Testis (tissue), 2 donors: ENCODE results near the gene TM6SF1.

Experiments
- POLR2A ChIP-seq: fragments of 450-650 bp; IDR thresholded peaks from one replicate; pipeline ENCODE4 v1.6.1; 2017; ENCODE audit warnings: antibody characterized with exemption, mild to moderate bottlenecking, moderate library complexity
- TF ChIP-seq, protein P1 (sequence below), 3 experiments: fragments of 450-650 bp in 2 of 3; fragments of 200-600 bp in 1 of 3; sonication (generic) in 1 of 3; IDR thresholded peaks; one replicate each; pipeline ENCODE4 v1.5.1; 2016 to 2019; ENCODE audit warnings: antibody characterized with exemption in 3 of 3, mild to moderate bottlenecking in 2 of 3, moderate library complexity in 1 of 3

DNA sequence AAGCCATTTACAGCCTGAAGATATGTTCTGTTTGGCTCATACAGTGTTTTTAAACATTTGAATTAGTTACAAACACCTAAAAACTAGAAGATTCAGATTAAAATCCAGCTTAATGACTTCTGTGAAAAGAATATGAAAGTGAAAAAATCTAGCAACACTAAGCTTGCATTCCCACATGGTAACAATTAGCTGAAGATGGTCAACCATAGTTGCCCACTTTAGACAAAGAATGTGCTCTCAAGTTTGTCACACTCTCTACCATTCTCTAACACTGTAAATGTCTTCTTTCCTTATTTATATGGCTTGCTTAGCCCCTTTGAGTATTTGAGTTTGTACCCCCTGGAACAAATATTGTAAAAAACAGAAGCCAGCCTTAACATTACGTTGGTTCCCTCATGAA, 67.4 kb downstream of the TM6SF1 start:
- TF ChIP-seq, protein P1, sequence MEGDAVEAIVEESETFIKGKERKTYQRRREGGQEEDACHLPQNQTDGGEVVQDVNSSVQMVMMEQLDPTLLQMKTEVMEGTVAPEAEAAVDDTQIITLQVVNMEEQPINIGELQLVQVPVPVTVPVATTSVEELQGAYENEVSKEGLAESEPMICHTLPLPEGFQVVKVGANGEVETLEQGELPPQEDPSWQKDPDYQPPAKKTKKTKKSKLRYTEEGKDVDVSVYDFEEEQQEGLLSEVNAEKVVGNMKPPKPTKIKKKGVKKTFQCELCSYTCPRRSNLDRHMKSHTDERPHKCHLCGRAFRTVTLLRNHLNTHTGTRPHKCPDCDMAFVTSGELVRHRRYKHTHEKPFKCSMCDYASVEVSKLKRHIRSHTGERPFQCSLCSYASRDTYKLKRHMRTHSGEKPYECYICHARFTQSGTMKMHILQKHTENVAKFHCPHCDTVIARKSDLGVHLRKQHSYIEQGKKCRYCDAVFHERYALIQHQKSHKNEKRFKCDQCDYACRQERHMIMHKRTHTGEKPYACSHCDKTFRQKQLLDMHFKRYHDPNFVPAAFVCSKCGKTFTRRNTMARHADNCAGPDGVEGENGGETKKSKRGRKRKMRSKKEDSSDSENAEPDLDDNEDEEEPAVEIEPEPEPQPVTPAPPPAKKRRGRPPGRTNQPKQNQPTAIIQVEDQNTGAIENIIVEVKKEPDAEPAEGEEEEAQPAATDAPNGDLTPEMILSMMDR (IDR thresholded peaks at IDR 0.05): no peak
- no peak for TF ChIP-seq POLR2A
